ENCODE data around the gene RGS9.

The RGS9 gene

DNA sequence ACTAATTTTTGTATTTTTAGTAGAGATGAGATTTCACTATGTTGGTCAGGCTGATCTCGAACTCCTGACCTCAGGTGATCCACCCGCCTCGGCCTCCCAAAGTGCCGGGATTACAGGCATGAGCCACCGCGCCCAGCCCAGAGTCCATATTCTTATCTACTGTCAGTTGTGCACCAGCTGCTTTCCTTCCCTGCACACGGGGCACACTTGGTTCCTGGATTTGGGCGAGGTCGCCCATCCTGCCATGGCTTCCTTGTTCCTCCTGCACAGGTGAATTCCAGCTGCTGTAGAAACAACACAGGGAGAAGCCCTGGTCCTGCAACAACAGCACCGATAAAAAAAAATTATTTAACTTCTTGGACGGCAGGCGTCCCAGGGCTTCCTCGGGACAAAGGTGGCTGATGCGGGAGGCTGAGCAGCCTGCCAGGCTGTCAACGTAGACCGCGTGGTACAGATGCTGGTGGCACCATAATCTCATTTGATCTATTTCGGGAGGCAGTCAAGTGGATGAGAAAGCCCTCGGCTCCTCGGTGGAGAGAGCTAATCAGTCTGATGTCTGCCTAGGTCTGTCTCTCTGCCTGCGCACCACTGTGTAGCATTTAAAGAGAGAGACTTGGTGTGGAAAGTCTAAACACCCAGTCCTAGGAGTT lies 19.1 kb downstream of the RGS9 start:
- no peak for DNase-seq (ENCODE audit: extremely low read depth, insufficient read length)
- H3K36me3 ChIP-seq (ENCODE audit: control insufficient read depth, insufficient read depth, low read length), result no peaks in the 10 kb centered on the region
- H3K4me3 ChIP-seq (replicated peaks; ENCODE audit: low read depth, low read length), result no peak overlapping the region
- no peaks in the 10 kb centered on the region for H3K27me3 ChIP-seq (replicated peaks; ENCODE audit: control insufficient read depth, insufficient read depth, low read length)
- TF ChIP-seq, protein P1, sequence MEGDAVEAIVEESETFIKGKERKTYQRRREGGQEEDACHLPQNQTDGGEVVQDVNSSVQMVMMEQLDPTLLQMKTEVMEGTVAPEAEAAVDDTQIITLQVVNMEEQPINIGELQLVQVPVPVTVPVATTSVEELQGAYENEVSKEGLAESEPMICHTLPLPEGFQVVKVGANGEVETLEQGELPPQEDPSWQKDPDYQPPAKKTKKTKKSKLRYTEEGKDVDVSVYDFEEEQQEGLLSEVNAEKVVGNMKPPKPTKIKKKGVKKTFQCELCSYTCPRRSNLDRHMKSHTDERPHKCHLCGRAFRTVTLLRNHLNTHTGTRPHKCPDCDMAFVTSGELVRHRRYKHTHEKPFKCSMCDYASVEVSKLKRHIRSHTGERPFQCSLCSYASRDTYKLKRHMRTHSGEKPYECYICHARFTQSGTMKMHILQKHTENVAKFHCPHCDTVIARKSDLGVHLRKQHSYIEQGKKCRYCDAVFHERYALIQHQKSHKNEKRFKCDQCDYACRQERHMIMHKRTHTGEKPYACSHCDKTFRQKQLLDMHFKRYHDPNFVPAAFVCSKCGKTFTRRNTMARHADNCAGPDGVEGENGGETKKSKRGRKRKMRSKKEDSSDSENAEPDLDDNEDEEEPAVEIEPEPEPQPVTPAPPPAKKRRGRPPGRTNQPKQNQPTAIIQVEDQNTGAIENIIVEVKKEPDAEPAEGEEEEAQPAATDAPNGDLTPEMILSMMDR (IDR thresholded peaks at IDR 0.05; ENCODE audit: insufficient read depth, low read length, poor library complexity, severe bottlenecking), result no peak

DNA sequence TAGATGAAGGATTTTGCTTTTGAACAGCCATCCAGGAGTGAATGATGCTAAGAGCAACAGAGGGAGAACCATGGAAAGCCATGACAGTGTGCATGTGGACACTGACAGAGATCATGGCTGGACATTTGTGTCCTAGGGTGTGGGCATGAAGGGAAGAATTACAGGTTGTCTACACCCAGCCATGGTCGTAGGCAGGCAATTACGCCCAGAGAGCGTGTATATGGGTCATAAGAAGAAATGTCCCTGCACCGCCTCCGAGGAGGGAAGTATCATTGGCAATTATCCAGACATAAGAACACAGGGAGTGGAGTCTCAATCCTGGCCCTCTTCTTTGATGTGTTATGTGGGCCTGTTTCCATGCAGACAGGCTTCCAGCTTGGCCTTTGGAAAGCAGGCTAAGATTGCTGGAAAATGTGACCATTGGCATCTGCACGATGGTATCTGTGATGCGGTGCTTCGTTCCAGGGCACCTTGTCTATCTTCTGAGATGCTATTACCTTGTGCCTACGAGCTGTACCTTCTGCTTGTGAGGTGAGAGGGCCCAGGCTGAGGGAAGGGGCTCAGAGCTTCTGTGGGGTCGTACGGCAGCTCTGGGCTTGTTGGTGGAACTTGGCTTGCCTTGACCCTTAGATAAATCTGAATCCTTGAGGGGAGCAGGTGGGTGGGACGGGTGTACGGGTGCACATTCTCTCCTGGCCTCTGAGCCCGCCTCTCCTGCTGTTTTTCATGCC lies 19.8 kb downstream of the RGS9 start:
- Histone ChIP-seq H3K27me3 (replicated peaks; ENCODE audit: control insufficient read depth, insufficient read depth, low read length) (no peaks in the 10 kb centered on the region), H3K36me3 (ENCODE audit: control insufficient read depth, insufficient read depth, low read length) (no peaks in the 10 kb centered on the region), H3K4me3 (replicated peaks; ENCODE audit: low read depth, low read length) (no peak overlapping the region)
- DNase-seq (ENCODE audit: extremely low read depth, insufficient read length), result no peak
- TF ChIP-seq, protein P1 (IDR thresholded peaks at IDR 0.05; ENCODE audit: insufficient read depth, low read length, poor library complexity, severe bottlenecking), result no peak

DNA sequence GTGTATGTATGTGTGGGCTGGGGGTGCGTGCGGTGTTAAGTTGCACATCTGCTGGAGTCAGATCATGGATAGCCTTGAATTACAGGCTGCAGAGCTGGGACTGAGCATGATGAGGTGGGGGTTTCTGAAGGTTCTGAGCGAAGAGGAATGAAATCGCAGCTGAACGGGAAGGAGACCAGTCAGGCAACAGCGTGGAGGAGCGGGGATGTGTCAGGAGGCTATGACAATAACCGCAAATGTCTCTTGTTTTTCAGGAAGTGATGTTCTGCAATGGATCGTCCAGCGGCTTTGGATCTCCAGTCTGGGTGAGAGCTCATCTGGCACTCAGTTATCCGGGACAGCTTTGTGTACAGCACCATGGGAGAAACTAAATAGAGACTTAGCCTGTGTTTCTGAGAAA lies 20.9 kb downstream of the RGS9 start:
- TF ChIP-seq, protein P1 (IDR thresholded peaks at IDR 0.05; ENCODE audit: insufficient read depth, low read length, poor library complexity, severe bottlenecking), result no peak

DNA sequence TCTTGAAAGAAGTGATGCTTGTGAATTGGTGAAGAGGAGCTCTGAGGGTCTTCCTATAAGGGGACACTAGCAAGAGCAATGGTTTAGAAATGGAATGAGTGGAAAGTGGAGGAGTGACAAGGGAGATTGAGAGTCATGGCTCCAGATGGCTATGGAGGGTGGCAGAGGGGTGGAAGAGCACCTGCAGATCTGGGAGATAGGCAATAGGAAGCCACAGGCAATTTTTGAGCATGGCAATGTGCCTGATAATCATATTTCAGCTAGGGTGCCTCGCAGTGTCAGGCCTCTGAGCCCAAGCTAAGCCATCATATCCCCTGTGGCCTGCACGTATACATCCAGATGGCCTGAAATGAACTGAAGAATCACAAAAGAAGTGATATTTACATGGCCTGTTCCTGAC lies 21.5 kb downstream of the RGS9 start:
- Histone ChIP-seq H3K27me3 (replicated peaks; ENCODE audit: control insufficient read depth, insufficient read depth, low read length) (no peaks in the 10 kb centered on the region), H3K4me3 (replicated peaks; ENCODE audit: low read depth, low read length) (no peak overlapping the region), H3K36me3 (ENCODE audit: control insufficient read depth, insufficient read depth, low read length) (no peaks in the 10 kb centered on the region)
- TF ChIP-seq, protein P1 (IDR thresholded peaks at IDR 0.05; ENCODE audit: insufficient read depth, low read length, poor library complexity, severe bottlenecking), result no peak
- no peak for DNase-seq (ENCODE audit: extremely low read depth, insufficient read length)

More for the DNA sequence above, 20.9 kb downstream of the RGS9 start:
- Histone ChIP-seq H3K4me3 (replicated peaks; ENCODE audit: low read depth, low read length) (no peak overlapping the region), H3K27me3 (replicated peaks; ENCODE audit: control insufficient read depth, insufficient read depth, low read length) (no peaks in the 10 kb centered on the region), H3K36me3 (ENCODE audit: control insufficient read depth, insufficient read depth, low read length) (no peaks in the 10 kb centered on the region)
- DNase-seq (ENCODE audit: extremely low read depth, insufficient read length), result no peak

DNA sequence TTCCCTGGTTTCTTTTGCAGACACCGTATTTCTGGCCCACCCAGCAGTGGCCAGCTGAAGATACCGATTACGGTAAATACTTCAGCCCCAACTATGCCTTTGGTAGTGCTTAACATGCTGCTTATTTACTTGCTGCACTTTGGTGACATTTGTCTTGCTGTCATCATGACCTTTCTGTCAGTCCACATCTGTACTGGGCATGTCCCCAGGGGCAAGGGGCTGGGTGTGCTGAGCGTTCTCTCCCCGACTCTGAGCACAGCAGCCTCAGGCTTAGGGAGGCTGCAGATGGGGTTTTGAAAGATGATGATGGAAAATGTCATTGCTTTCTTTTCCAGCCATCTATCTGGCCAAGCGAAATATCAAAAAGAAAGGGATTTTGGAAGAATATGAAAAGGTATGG lies 23.3 kb downstream of the RGS9 start:
- Histone ChIP-seq H3K27me3 (replicated peaks; ENCODE audit: control insufficient read depth, insufficient read depth, low read length) (no peaks in the 10 kb centered on the region), H3K36me3 (ENCODE audit: control insufficient read depth, insufficient read depth, low read length) (no peaks in the 10 kb centered on the region), H3K4me3 (replicated peaks; ENCODE audit: low read depth, low read length) (no peak overlapping the region)
- TF ChIP-seq, protein P1 (IDR thresholded peaks at IDR 0.05; ENCODE audit: insufficient read depth, low read length, poor library complexity, severe bottlenecking), result no peak
- no peak for DNase-seq (ENCODE audit: extremely low read depth, insufficient read length)

Data from GM06990 (cell line).